KMS-11 (cell line): ENCODE results near the gene PRKAR1B.

ENCODE experiments used
- H2AFZ ChIP-seq: fragments of 200-600 bp; sonication (generic); 2 replicates; pipeline ENCODE4 v1.6.1; 2016; ENCODE audit warnings: antibody characterized with exemption, mixed run types, low read depth
- H3K27ac ChIP-seq: fragments of 200-600 bp; sonication (generic); 2 replicates; pipeline ENCODE4 v1.6.1; 2016; ENCODE audit warnings: mild to moderate bottlenecking, mixed run types
- H3K27me3 ChIP-seq: fragments of 200-600 bp; sonication (generic); 2 replicates; pipeline ENCODE4 v1.6.1; 2017; ENCODE audit warnings: mild to moderate bottlenecking, low read depth, mixed run types, moderate library complexity; ENCODE audit not compliant: insufficient read depth
- H3K36me3 ChIP-seq: fragments of 200-600 bp; sonication (generic); 2 replicates; pipeline ENCODE4 v1.6.1; 2017; ENCODE audit warnings: mild to moderate bottlenecking, mixed run types; ENCODE audit not compliant: insufficient read depth
- H3K4me1 ChIP-seq: fragments of 200-600 bp; sonication (generic); 2 replicates; pipeline ENCODE4 v1.6.1; 2016; ENCODE audit warnings: mild to moderate bottlenecking, low read depth, mixed run types; ENCODE audit not compliant: poor library complexity, severe bottlenecking
- H3K4me2 ChIP-seq: fragments of 200-600 bp; sonication (generic); 2 replicates; pipeline ENCODE4 v1.7.0; 2016; ENCODE audit warnings: mild to moderate bottlenecking, mixed run types
- H3K4me3 ChIP-seq: fragments of 200-600 bp; sonication (generic); IDR thresholded peaks from 2 replicates; pipeline ENCODE4 v1.6.1; 2017; ENCODE audit warnings: low read depth, low read length, mixed read lengths; ENCODE audit not compliant: insufficient read depth
- H3K79me2 ChIP-seq: fragments of 200-600 bp; sonication (generic); 2 replicates; pipeline ENCODE4 v1.6.1; 2016; ENCODE audit warnings: low read depth, mixed run types; ENCODE audit not compliant: insufficient read depth
- H3K9ac ChIP-seq: fragments of 200-600 bp; sonication (generic); 2 replicates; pipeline ENCODE4 v1.6.1; 2016; ENCODE audit warnings: mild to moderate bottlenecking, mixed run types
- H4K20me1 ChIP-seq: fragments of 200-600 bp; sonication (generic); 2 replicates; pipeline ENCODE4 v1.6.1; 2016; ENCODE audit warnings: mild to moderate bottlenecking, mixed run types; ENCODE audit not compliant: insufficient read depth
- TF ChIP-seq, protein P1 (sequence below): fragments of 200-600 bp; sonication (generic); conservative IDR thresholded peaks from 2 replicates; pipeline ENCODE4 v1.6.1; 2017; ENCODE audit warnings: low read depth, mild to moderate bottlenecking, antibody characterized with exemption, low read length, moderate library complexity, mixed read lengths

PRKAR1B gene

DNA sequence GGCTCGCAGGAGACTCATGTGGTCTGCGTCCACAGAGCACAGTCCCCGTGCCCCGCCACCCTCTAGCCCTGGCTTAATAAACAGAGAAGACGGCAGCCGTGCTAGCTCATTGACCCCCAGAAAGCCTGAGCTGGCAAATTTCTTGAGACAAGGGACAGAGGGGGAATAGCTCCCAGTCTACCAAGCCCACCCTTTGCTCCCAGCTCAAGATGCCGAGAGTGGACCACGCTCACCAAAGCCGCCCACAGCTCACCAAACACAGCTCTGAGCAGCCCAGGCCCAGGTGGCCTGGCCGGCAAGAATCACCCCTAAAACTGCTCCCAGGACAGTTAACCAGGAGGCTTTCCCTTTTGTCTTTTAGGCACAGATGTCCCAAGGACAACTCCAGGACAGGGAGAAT, 212.8 kb downstream of the PRKAR1B start:
- H3K4me3 ChIP-seq: no peak overlapping the region
- no peaks in the 10 kb centered on the region for H3K4me1 ChIP-seq
- H3K27me3 ChIP-seq: peaks cover 70% of the 10 kb centered on the region
- no peak overlapping the region for H3K4me2 ChIP-seq
- H3K27ac ChIP-seq: no peak overlapping the region
- TF ChIP-seq, protein P1, sequence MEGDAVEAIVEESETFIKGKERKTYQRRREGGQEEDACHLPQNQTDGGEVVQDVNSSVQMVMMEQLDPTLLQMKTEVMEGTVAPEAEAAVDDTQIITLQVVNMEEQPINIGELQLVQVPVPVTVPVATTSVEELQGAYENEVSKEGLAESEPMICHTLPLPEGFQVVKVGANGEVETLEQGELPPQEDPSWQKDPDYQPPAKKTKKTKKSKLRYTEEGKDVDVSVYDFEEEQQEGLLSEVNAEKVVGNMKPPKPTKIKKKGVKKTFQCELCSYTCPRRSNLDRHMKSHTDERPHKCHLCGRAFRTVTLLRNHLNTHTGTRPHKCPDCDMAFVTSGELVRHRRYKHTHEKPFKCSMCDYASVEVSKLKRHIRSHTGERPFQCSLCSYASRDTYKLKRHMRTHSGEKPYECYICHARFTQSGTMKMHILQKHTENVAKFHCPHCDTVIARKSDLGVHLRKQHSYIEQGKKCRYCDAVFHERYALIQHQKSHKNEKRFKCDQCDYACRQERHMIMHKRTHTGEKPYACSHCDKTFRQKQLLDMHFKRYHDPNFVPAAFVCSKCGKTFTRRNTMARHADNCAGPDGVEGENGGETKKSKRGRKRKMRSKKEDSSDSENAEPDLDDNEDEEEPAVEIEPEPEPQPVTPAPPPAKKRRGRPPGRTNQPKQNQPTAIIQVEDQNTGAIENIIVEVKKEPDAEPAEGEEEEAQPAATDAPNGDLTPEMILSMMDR: no peak
- H2AFZ ChIP-seq: no peak overlapping the region
- no peaks in the 10 kb centered on the region for H3K36me3 ChIP-seq
- no peak overlapping the region for H3K9ac ChIP-seq
- no peaks in the 10 kb centered on the region for H3K79me2 ChIP-seq
- no peaks in the 10 kb centered on the region for H4K20me1 ChIP-seq

DNA sequence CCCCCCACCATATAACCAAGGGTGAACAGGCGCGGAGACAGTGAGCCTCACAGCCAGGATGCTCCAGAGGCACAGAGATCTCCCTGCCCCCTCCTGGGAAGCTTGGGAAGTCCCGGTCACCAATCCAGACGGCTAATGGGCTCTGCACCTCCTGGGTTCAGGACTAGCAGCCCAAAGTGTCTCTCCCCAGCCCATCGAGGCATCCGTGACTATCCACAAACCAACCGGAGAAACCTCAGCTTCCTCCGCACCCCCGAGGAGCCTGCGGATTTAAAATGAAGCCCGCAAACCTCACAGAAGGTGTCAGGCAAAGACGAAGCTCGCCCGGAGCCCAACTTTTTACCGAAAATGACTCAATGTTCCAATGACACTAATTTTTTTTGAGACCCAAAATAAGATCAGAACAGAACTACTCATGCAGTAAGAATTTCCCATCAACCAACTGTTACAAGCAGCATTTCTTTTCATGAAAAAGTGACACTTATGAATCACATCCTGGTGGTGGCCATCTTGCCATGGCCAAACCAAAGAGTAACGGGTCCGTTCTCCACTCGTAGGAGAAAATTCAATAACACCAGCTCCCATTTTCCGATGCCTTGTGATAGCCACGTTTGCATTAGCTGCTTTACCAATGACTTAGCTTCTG, 213.4 kb downstream of the PRKAR1B start:
- TF ChIP-seq, protein P1: no peak
- Histone ChIP-seq H3K27me3 (peaks cover 73% of the 10 kb centered on the region), H3K4me3 (no peak overlapping the region), H3K4me2 (no peak overlapping the region; the same call in 1 of the 2 replicates), H3K27ac (no peak overlapping the region), H3K9ac (no peak overlapping the region), H4K20me1 (no peaks in the 10 kb centered on the region), H3K36me3 (no peaks in the 10 kb centered on the region), H2AFZ (no peak overlapping the region), H3K79me2 (no peaks in the 10 kb centered on the region), H3K4me1 (no peaks in the 10 kb centered on the region)

- Histone ChIP-seq H3K4me1 (no peaks in the 10 kb centered on the region), H2AFZ (no peak overlapping the region), H3K9ac (no peak overlapping the region), H3K4me3 (no peak overlapping the region), H3K27me3 (peaks cover 76% of the 10 kb centered on the region), H3K79me2 (no peaks in the 10 kb centered on the region), H3K27ac (no peak overlapping the region), H4K20me1 (no peaks in the 10 kb centered on the region), H3K36me3 (no peaks in the 10 kb centered on the region), H3K4me2 (peak overlapping the region; percentile 6; the same call in 1 of the 2 replicates)
- TF ChIP-seq, protein P1: no peak
Measured at GRCh38 chr7:512541-513311, 214.4 kb downstream of the PRKAR1B start.

- H3K27me3 ChIP-seq: peaks cover 77% of the 10 kb centered on the region
- no peak overlapping the region for H3K4me2 ChIP-seq
- no peak overlapping the region for H3K27ac ChIP-seq
- H2AFZ ChIP-seq: no peak overlapping the region
- H3K9ac ChIP-seq: no peak overlapping the region
- H4K20me1 ChIP-seq: no peaks in the 10 kb centered on the region
- H3K36me3 ChIP-seq: no peaks in the 10 kb centered on the region
- TF ChIP-seq, protein P1: no peak
- no peaks in the 10 kb centered on the region for H3K4me1 ChIP-seq
- H3K4me3 ChIP-seq: no peak overlapping the region
- H3K79me2 ChIP-seq: no peaks in the 10 kb centered on the region
Measured at GRCh38 chr7:512146-512510, 215.0 kb downstream of the PRKAR1B start.
